GM12891 (cell line): ENCODE measurements around the gene TCF21.

Experiments
- DNase-seq: peaks from one replicate; pipeline ENCODE4 v3.0.0; 2011; ENCODE audit warnings: low spot score; ENCODE audit not compliant: insufficient read length
- FAIRE-seq: peaks from 2 replicates; lab custom pipeline; 2011; peaks lifted over from hg19 to GRCh38; lab: Jason Lieb, UNC
- PAX5 ChIP-seq: IDR thresholded peaks from 2 replicates; pipeline ENCODE4 v1.6.1; 2011; ENCODE audit warnings: low read length, moderate library complexity, mild to moderate bottlenecking; ENCODE audit not compliant: insufficient read depth, severe bottlenecking
- POLR2A ChIP-seq: IDR thresholded peaks from 2 replicates; pipeline ENCODE4 v1.6.1; 2011; ENCODE audit warnings: low read depth, low read length, control low read depth
- POLR2AphosphoS5 ChIP-seq: IDR thresholded peaks from 2 replicates; pipeline ENCODE4 v1.6.1; 2011; ENCODE audit warnings: low read depth, low read length, control low read depth
- POU2F2 ChIP-seq: IDR thresholded peaks from 2 replicates; pipeline ENCODE4 v1.6.1; 2011; ENCODE audit warnings: low read depth, mild to moderate bottlenecking, control low read depth, low read length, moderate library complexity
- SPI1 ChIP-seq: IDR thresholded peaks from 2 replicates; pipeline ENCODE4 v1.6.1; 2011; ENCODE audit warnings: low read depth, low read length, control low read depth
- TAF1 ChIP-seq: IDR thresholded peaks from 2 replicates; pipeline ENCODE4 v1.6.1; 2011; ENCODE audit warnings: low read depth, low read length, control low read depth

The TCF21 gene

DNA sequence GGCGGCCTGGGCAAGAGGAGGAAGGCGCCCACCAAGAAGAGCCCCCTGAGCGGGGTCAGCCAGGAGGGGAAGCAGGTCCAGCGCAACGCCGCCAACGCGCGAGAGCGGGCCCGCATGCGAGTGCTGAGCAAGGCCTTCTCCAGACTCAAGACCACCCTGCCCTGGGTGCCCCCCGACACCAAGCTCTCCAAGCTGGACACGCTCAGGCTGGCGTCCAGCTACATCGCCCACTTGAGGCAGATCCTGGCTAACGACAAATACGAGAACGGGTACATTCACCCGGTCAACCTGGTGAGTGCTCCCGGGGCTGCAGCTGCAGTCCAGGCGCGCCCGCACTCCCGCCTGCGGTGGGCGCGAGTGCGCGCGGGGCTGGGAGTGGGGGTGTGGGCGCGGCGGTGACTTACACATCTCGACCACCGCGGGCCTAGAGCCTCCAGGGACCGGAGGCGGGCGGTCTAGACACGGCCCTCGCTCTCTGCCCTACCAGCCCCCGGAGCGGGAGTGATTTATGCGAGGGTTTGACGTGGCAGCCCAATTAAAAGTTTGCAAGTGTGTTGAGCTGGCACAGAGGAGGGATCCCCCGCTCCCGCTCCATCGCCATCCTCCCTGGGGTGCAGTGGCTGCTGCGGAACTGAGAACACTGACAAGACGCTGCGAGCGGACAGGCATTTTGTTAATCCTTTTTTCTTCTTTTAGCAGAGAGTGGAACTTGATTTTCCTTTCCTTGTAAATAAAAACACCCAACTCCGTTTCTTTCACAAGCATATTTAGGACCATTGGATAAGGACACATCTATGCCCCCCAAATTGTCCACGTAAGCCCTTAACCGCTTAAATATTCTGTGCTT lies 867 bp downstream of the TCF21 start:
- TF ChIP-seq POU2F2 (no peak), TAF1 (no peak), POLR2AphosphoS5 (no peak), PAX5 (no peak)
- DNase-seq (no peak), FAIRE-seq (no peak)

DNA sequence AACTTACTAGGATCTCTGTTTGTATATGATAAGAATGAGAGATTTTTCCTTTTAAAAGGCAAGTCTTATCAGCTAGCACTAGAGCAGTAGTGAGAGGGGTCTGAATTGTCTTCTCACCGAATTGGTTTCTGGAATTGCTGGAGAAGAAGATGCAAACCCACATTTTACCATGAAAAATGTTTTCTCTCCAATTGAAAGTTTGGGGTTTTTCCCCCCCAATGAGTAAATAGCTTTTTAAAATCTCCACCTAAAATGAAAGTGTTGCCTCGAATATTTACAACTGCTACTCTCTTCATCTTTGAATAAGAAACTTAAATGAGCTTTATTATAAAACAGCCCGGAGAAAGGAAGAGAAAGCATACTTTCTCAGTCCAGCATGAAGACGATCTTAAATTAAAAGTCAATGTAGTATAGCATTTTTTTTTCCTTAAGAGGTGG lies 1.8 kb downstream of the TCF21 start:
- FAIRE-seq (no peak), DNase-seq (no peak)
- TF ChIP-seq POU2F2 (no peak), POLR2A (no peak), POLR2AphosphoS5 (no peak), TAF1 (no peak), PAX5 (no peak), SPI1 (no peak)

- DNase-seq (no peak), FAIRE-seq (no peak)
Measured at GRCh38 chr6:133891149-133891926, 2.4 kb downstream of the TCF21 start.

GRCh38 chr6:133891927-133892812 lies 3.3 kb downstream of the TCF21 start:
- FAIRE-seq (no peak), DNase-seq (no peak)
- TF ChIP-seq POLR2A (no peak), POLR2AphosphoS5 (no peak), PAX5 (no peak), POU2F2 (no peak), SPI1 (no peak), TAF1 (no peak)

More at GRCh38 chr6:133891149-133891926, 2.4 kb downstream of the TCF21 start:
- no peak for TF ChIP-seq SPI1
- no peak for TF ChIP-seq POLR2A
- no peak for TF ChIP-seq TAF1
- TF ChIP-seq POU2F2 = no peak
- TF ChIP-seq PAX5 = no peak
- no peak for TF ChIP-seq POLR2AphosphoS5

DNA sequence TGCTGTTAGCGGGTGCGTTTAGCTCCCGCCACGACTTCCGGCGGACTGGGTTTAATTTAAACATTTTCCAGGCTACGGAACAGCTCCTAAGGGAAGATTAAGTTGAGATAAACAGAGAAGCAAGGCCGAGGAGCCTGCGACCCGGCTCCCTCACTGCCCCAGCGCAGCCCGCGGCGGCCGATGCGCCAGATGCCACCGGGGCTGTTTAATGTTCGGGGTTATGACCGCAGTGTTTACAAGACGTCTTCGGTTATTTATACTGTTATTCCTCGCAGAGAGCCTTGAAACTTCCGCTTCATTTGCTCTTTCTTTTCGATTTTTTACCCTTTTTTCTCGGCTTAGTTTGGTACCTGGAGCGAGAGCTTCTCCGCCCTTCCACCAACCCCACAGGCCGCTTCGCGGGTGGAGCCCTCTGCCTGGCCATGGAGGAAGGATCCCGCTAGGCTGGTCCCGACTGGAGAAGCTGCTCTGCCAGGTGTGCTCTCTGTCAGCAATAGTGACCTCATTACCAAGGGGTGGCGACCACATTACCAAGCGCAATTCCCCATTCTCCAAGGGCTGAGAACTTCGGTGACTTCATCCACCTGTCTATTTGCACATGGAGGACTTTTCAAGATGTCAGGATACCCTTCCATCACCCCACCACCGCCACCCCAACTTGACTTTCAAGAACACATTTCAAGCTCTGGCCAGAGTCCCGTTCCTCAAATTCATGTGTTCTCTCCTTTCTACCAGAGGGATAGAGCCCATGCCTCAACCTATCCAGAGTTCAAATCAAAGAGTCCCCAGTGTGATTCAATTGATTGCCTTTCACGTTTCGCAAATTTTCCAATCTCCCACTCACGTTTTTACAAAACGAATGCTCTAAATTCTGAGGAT lies 4.1 kb downstream of the TCF21 start:
- TF ChIP-seq TAF1 (no peak), POLR2AphosphoS5 (no peak), SPI1 (no peak), POLR2A (no peak), POU2F2 (no peak), PAX5 (no peak)
- FAIRE-seq (no peak), DNase-seq (no peak)

DNA sequence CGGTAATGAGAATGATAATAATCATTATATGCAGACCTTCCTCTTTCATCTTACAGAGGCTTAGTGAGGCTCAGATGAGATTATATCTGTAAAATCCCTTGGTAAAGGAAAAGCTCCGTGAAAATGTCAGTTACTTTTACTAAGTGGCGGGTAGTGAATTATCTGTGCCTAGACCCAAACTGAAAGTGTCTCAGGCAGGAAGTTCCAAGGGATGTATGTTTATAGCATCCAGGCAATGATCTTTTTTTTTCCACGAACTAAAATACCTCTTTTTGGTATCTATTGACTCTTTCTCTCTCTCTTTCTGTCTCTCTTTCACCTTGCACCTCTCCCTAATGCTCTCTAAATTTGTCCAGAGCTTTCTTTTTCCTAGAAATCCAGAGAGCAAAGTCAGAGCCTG lies 5.0 kb downstream of the TCF21 start:
- no peak for FAIRE-seq
- DNase-seq = no peak
- TF ChIP-seq PAX5 (no peak), POU2F2 (no peak), POLR2AphosphoS5 (no peak), POLR2A (no peak), SPI1 (no peak), TAF1 (no peak)

- no peak for DNase-seq
- no peak for FAIRE-seq
- TF ChIP-seq POLR2A = no peak
Measured at GRCh38 chr6:133894369-133894768, 5.5 kb downstream of the TCF21 start.

- no peak for TF ChIP-seq PAX5
- no peak for TF ChIP-seq SPI1
- no peak for TF ChIP-seq POU2F2
- TF ChIP-seq POLR2A = no peak
- TF ChIP-seq TAF1 = no peak
- no peak for TF ChIP-seq POLR2AphosphoS5
- no peak for FAIRE-seq
- no peak for DNase-seq
Measured at GRCh38 chr6:133894795-133895358, 6.0 kb downstream of the TCF21 start.
